Activated CD4-positive, alpha-beta T cell treated with anti-CD3 and anti-CD28 coated beads for 36 hours (primary cell): ENCODE results near the gene PTX4. TPM values are rescaled to one million over a fixed set of nuclear protein-coding genes. Genes with fewer than 3 reads are reported as not detected.
"Not testable (repeated sequence)": the region's sequence is repeated elsewhere in the genome, so short reads cannot be mapped to it uniquely, and the experiment has no call there.

Experiments
- ATAC-seq: fragments of 200-7000 bp; cut with Tn5 transposase; one replicate; pipeline ENCODE4 v1.10.0; 2021; ENCODE audit warnings: mild to moderate bottlenecking, moderate library complexity
- CTCF ChIA-PET: fragments of 350-600 bp; sonication (Branson Sonifier 250); formaldehyde crosslinking; loops from one replicate; lab custom pipeline; 2021; ENCODE audit warnings: antibody characterized with exemption; lab: Charles Lee
- POLR2A ChIA-PET: fragments of 350-600 bp; sonication (Branson Sonifier 250); formaldehyde crosslinking; loops from one replicate; lab custom pipeline; 2021; ENCODE audit warnings: antibody characterized with exemption, inconsistent platforms; lab: Charles Lee
- DNase-seq: peaks from one replicate; pipeline ENCODE4 v3.0.0-alpha.2; 2020
- H3K27ac Mint-ChIP-seq: one replicate; pipeline ENCODE4 v1.8.0; 2021; ENCODE audit warnings: mixed read lengths
- H3K27me3 Mint-ChIP-seq: one replicate; pipeline ENCODE4 v1.8.0; 2021; ENCODE audit warnings: mixed read lengths
- H3K36me3 Mint-ChIP-seq: one replicate; pipeline ENCODE4 v1.8.0; 2021; ENCODE audit warnings: low read depth, mixed read lengths
- H3K4me1 Mint-ChIP-seq: one replicate; pipeline ENCODE4 v1.8.0; 2021; ENCODE audit warnings: mixed read lengths
- H3K4me3 Mint-ChIP-seq: one replicate; pipeline ENCODE4 v1.8.0; 2021; ENCODE audit warnings: mild to moderate bottlenecking, moderate library complexity, mixed read lengths
- H3K9me3 Mint-ChIP-seq: one replicate; pipeline ENCODE4 v1.8.0; 2021; ENCODE audit warnings: low read depth, mixed read lengths
- intact Hi-C, 2 experiments: fragments of 100-400 bp; cut with DNase I in 1 of 2; cut with micrococcal nuclease in 1 of 2; formaldehyde crosslinking; loops; one replicate each; pipeline versions ENCODE4 v1.14.2 to v1.15.1; 2022 to 2024; cut with DNase I, micrococcal nuclease
- total RNA-seq, 2 experiments: library from RNA; stranded (reverse); gene quantifications; one replicate each; pipeline ENCODE4 v1.2.3, GENCODE V29; 2021

Gene PTX4
- total RNA-seq, 2 experiments from 2014 or later, result not detected

DNA sequence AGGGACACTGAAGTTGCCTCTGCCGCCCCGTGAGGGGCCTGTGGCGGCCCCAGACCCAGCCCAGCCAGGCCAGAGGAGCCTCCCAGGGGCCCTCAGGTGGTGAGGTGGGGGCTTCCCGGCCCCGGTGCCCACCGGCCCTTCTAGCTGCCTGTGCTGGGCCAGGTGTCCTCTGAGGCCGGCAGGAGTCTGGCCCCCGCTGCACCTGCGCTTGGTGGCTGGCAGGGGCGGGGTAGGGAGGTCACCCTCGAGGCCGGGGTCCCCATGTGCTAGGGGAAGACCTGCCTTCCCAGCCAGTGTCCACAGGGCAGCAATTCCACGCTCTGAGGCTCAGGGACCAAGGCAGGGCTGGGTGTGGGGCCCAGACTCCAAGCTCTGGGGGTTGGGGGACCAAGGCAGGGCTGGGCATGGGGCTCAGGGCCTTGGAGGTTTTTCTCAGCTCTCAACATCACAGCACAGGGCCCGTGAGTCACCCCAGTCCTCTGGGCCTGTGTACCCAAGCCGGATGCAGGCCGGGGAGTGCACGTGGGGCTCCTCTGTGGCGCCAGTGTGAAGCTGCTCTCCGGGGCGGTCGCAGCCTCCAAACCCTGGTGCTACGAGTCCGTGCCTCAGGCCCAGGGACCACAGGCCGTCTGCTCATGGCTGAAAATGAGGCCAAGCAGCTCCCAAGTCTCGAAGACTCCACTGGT lies 43.1 kb downstream of the PTX4 start:
- no peak for ATAC-seq
- H3K4me1 Mint-ChIP-seq, result no peaks in the 10 kb centered on the region
- H3K36me3 Mint-ChIP-seq, result no peaks in the 10 kb centered on the region
- H3K4me3 Mint-ChIP-seq, result no peak overlapping the region
- POLR2A ChIA-PET, result no interaction called here
- DNase-seq, result no peak
- H3K27me3 Mint-ChIP-seq, result no peaks in the 10 kb centered on the region
- H3K9me3 Mint-ChIP-seq, result no peaks in the 10 kb centered on the region
- no peak overlapping the region for H3K27ac Mint-ChIP-seq
- CTCF ChIA-PET, result no interaction called here
- intact Hi-C loops, result no loop called here

DNA sequence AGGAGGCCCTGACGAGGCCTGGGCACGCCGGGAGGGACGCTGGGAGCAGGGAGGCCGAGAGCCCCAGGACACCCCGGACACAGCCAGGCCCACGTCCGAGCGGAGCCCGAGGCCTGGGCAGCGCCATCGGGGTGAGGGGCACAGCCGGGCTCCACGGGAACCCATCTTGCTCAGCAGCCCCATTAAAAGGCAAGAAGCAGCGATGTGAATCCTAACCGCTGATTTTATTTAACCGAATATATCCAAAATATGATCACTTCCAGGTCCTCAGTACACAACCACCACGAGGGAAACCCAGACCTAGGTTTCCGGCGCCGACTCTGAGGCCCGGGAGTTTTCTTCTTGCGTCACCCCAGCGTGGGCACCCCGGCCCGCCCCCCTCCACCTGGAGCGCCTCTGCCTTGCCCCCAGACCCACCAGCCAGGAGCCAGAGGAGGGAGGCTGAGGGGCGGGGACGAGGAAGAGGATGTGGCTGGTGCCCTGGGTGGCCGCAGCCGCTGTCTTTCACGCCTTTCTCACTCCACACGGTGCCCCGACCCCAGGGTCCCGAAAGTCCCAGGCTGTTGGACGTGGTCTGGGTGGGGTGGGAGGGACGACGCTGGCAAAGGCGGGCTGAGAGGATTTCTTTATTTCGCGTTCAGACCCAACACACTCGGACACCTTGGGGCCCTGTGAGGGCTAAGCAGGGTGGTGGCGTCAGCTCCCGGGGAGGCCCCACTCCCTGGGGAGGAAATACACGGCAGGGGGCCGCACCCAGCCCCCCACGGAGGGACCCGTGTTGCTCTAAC lies 43.8 kb downstream of the PTX4 start:
- Mint-ChIP-seq H3K9me3 (no peaks in the 10 kb centered on the region), H3K27me3 (no peaks in the 10 kb centered on the region), H3K4me3 (no peak overlapping the region), H3K27ac (no peak overlapping the region), H3K36me3 (no peaks in the 10 kb centered on the region), H3K4me1 (no peaks in the 10 kb centered on the region)
- ChIA-PET POLR2A (no interaction called here), CTCF (no interaction called here)
- no peak for DNase-seq
- intact Hi-C loops, result no loop called here
- ATAC-seq, result no peak

DNA sequence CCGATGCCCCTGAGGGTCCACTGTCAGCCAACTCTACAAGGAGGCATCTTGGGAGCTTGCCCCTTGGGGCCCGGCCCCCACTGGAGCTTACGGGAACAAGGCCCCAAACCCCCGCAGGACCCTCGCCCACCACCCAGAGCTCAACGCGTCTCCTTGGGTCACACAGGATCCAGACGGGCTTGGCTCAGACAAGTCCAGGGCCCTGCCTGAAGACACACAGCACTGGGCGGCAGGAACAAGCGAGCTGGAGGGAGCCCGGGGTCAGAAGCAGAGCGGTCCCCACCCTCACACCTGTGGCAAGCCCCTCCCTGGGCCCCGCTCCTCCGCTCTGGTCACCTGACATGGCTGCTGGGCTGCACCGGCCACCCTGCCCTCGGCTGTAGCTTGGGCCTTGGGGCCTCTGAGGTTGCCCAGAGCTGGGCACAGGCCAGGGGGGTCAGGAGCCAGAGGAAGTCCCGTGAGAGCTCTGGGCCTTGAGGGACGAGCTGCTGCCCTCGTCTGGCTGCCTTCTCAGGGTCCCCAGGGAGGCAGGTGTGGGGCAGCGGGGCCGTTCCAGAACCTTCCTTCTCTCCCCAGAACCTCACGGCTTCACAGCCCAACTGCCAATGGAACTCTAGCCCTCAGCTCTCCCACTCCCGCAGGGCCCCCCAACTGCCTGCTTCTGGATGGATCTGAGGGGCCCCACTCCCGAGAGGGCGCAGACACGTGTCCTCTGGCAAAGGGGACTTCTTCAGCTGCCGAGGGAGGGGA lies 44.6 kb downstream of the PTX4 start, which contains the start of gene CCDC154:
Gene CCDC154, minus strand, starts transcription at position 577 of the 750 bp plus-strand sequence. Its CDS starts 234 bp downstream, at position 343.
- Mint-ChIP-seq H3K4me3 (no peak within 1 kb of the TSS), H3K4me1 (no peaks in the 10 kb centered on the region), H3K27ac (no peak within 1 kb of the TSS), H3K9me3 (no peaks in the 10 kb centered on the region), H3K27me3 (no peaks in the 10 kb centered on the region), H3K36me3 (no peaks in the 10 kb centered on the region)
- no peak for DNase-seq
- CTCF ChIA-PET, result no interaction called here
- intact Hi-C loops, result no loop called here
- POLR2A ChIA-PET, result no interaction called here
- ATAC-seq, result no peak

DNA sequence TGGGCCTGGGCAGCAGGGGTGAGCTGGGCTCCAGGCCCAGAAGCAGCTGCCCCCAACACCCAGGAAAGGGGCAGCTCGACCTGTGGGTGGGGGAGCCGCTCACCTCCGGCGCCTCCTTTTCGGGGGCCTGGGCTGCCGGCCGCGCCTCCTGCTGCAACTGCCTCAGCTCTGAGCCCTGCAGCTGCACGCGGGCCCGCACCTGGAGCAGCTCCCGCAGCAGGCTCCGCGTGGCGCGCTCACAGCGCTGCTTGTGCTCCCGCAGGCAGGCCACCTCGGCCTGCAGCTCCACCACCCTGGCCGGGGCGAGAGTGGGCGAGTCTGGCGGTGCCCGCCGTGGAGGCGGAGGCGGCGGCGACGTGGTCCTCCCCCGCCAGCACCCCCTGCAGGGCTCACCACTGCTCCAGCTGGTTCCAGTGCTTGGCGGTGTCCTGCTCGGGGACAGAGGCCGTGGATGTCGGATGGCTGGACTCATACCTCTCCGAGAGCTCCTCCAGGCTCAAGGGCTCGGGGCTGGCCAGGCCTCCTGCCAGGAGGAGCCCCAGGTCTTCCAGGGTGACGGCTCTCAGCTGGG lies 45.3 kb downstream of the PTX4 start:
- intact Hi-C loops, result no loop called here
- H3K4me1 Mint-ChIP-seq, result no peaks in the 10 kb centered on the region
- no peak overlapping the region for H3K27ac Mint-ChIP-seq
- ChIA-PET CTCF (no interaction called here), POLR2A (no interaction called here)
- DNase-seq, result no peak
- no peaks in the 10 kb centered on the region for H3K36me3 Mint-ChIP-seq
- ATAC-seq, result no peak
- no peaks in the 10 kb centered on the region for H3K9me3 Mint-ChIP-seq
- no peak overlapping the region for H3K4me3 Mint-ChIP-seq
- no peaks in the 10 kb centered on the region for H3K27me3 Mint-ChIP-seq

DNA sequence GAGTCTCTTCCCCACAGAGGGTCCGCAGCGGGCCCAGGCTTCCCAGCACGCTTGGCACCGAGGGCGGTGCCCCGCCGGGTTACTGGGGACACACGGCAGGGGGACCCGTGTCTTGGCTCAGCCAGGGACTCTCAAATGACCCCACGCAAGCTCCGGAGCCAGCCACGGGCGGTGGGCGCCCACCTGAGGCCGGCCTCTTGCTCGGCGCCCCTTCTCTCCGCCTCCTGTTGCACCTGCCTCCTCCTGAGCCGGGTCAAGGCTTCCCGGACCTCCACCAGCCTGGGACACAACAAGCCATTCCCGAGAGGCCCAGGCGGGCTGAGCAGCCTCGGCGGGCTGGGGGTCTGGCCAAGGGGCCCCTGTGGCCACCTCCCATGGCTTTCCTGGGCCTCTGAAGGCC lies 46.0 kb downstream of the PTX4 start:
- Mint-ChIP-seq H3K27me3 (no peaks in the 10 kb centered on the region), H3K4me3 (no peak overlapping the region), H3K27ac (no peak overlapping the region), H3K36me3 (no peaks in the 10 kb centered on the region), H3K9me3 (no peaks in the 10 kb centered on the region), H3K4me1 (no peaks in the 10 kb centered on the region)
- ChIA-PET CTCF (no interaction called here), POLR2A (no interaction called here)
- no peak for ATAC-seq
- no peak for DNase-seq
- intact Hi-C loops, result no loop called here

DNA sequence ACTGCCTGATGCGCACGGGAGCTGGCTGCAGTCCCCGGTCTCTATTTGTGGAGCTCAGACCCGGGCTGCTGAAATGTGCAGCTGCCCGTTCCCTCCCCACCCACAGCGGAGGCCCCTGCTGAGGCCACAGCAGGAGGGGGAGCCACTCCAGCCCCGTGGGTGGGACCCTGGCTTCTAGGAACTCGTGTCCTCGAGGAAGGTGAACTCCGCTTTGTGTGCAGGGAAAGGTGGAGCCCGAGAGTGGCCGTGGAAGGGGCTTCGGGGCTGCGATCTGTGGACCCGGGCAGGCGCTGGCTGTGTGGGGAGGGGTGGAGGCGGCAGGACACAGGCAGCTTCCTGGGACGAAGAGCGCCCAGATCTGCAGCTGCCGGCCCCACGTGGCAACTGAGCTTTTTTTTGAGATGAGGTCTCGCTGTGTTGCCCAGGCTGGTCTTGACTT lies 47.3 kb downstream of the PTX4 start:
- H3K4me1 Mint-ChIP-seq, result no peaks in the 10 kb centered on the region
- intact Hi-C loops, result no loop called here
- POLR2A ChIA-PET, result no interaction called here
- no peak overlapping the region for H3K27ac Mint-ChIP-seq
- ATAC-seq (no peak), DNase-seq (no peak)
- H3K9me3 Mint-ChIP-seq, result no peaks in the 10 kb centered on the region
- no peak overlapping the region for H3K4me3 Mint-ChIP-seq
- no peaks in the 10 kb centered on the region for H3K27me3 Mint-ChIP-seq
- CTCF ChIA-PET, result interaction anchor here (0.9 kb wide), 1 partner anchor 21 kb away, joined by 3 read pairs; the partner anchor contains the start of gene UQCC4
- no peaks in the 10 kb centered on the region for H3K36me3 Mint-ChIP-seq

DNA sequence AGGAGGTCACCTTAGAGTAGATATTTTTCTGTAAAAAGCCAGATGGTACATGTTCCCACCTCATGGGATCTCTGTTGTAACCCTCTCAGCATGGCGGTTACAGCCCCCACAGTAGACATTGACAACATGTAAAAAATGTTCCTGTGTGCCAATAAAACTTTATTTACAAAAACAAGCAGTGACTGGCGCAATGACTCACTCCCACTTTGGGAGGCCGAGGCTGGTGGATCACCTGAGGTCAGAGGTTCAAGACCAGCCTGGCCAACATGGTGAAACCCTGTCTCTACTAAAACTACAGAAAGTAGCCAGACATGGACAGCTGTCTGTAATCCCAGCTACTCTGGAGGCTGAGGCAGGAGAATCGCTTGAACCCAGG lies 49.1 kb downstream of the PTX4 start:
- intact Hi-C loops, POLR2A ChIA-PET, H3K9me3 Mint-ChIP-seq, H3K4me1 Mint-ChIP-seq, H3K27ac Mint-ChIP-seq, ATAC-seq, H3K27me3 Mint-ChIP-seq, H3K4me3 Mint-ChIP-seq, H3K36me3 Mint-ChIP-seq, DNase-seq: not testable (repeated sequence)
- CTCF ChIA-PET, result interaction anchor here (0.5 kb wide), 1 partner anchor 24 kb away, joined by 3 read pairs; no protein-coding TSS in a partner anchor

DNA sequence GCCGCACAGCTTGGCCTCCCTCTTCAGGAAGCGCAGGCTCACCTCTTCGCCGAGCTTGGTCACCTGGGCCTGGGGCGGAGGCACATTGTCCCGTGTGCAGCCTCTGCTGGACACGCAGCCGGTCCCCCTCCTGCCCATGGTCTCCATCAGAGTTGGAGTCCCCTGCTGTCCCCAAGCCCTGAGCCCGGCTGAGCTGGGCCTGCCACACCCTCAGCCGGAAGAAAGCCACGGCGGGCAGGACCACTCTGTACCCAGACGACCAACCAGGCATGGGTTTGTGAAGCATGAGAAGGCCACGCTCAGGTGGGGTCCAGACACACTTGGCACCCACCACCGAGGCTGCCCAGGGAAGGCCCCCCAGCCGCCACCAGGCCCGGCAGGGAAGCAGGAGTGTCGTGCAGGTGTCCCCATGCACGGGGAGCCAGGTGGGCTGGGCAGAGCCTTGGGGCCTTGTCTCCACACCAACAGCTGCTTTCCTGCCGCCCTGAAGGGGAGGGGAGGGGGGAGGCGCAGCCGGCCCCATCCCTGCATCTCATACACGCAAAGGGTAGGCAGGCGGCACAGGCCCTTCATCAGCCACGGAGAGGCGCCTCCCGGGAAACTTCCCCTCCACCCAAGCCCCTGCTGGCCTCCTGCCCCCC lies 49.6 kb downstream of the PTX4 start:
- H3K27me3 Mint-ChIP-seq, result no peaks in the 10 kb centered on the region
- H3K4me3 Mint-ChIP-seq, result no peak overlapping the region
- POLR2A ChIA-PET, result no interaction called here
- H3K4me1 Mint-ChIP-seq, result no peaks in the 10 kb centered on the region
- intact Hi-C loops, result no loop called here
- H3K27ac Mint-ChIP-seq, result no peak overlapping the region
- CTCF ChIA-PET, result interaction anchor here (0.5 kb wide), 1 partner anchor 25 kb away, joined by 3 read pairs; no protein-coding TSS in a partner anchor
- DNase-seq (no peak), ATAC-seq (no peak)
- no peaks in the 10 kb centered on the region for H3K9me3 Mint-ChIP-seq
- no peaks in the 10 kb centered on the region for H3K36me3 Mint-ChIP-seq

DNA sequence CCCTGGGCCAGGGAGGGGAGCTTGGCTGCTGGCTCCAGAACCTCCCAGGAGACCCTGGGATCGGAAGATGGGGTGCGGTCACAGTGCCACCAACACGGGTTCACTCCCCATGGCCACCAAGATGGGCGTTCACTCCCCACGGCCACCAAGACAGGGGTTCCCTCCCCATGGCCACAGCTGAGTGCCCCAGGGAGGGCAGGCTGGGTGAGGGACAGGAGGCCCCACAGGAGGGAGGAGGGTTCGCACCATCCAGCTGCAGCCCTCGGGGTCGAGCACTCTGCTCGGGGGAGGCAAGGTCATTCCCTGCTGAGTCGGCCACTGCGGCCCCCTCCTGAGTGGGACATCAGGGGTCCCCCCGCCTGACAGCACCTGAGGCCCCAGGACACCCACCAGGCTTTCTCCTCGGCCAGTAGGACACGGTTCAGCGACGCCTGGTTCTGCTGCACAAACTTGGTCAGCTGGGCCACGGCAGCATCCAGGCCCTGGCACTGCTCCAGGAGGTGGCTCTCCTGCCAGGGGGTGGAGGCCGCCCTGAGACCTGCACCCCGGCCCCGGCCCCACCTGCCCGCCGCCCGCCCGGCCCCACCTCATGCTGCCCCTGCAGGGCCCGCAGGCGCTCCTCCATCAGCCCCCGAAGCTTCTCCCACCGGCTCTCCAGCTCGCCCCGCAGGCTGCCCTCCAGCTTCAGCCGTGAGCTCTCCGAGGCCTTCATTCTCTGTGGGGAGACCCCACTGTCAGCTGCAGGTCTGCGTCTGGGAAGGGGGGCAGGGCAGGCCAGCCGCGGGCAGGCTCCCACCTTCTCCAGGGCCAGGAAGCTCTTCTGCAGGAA lies 50.3 kb downstream of the PTX4 start:
- Mint-ChIP-seq H3K4me1 (no peaks in the 10 kb centered on the region), H3K27me3 (no peaks in the 10 kb centered on the region), H3K4me3 (no peak overlapping the region), H3K9me3 (no peaks in the 10 kb centered on the region), H3K36me3 (no peaks in the 10 kb centered on the region), H3K27ac (no peak overlapping the region)
- DNase-seq (no peak), ATAC-seq (no peak)
- intact Hi-C loops, result no loop called here
- CTCF ChIA-PET, result no interaction called here
- POLR2A ChIA-PET, result no interaction called here

DNA sequence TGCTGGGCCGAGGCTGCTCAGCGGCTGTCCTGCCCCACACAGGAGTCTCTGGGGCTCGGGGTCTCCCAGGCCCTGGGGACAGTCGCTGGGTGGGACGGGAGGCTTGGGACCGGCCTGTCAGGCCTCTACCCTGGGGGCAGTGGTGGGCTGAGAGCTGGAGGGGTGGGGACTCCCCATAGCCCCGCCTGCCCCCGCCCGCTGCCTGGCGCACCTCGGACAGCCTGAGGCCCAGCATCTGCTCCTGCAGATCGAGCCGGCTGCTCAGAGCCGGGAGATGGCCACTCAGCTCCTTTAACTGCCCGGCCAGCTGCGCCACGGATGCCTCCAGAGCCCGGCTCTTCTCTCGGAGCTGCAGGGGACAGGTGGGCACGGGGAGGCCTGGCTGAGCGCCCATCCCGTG lies 51.1 kb downstream of the PTX4 start:
- intact Hi-C loops, result no loop called here
- DNase-seq (no peak), ATAC-seq (no peak)
- no peak overlapping the region for H3K4me3 Mint-ChIP-seq
- no peak overlapping the region for H3K27ac Mint-ChIP-seq
- H3K27me3 Mint-ChIP-seq, result no peaks in the 10 kb centered on the region
- H3K4me1 Mint-ChIP-seq, result no peaks in the 10 kb centered on the region
- H3K9me3 Mint-ChIP-seq, result no peaks in the 10 kb centered on the region
- CTCF ChIA-PET, result no interaction called here
- no peaks in the 10 kb centered on the region for H3K36me3 Mint-ChIP-seq
- POLR2A ChIA-PET, result no interaction called here
